Heart left ventricle (tissue), 13 donors: ENCODE measurements around the gene TOR1B.

Experiments
- CTCF ChIP-seq, 12 donors: fragments of 200-600 bp; sonication (generic) in 4 of 12; IDR thresholded peaks; one replicate each; pipeline versions ENCODE4 v1.5.0 to v1.8.0; 2018 to 2022; ENCODE audit warnings: antibody characterized with exemption in 12 of 12, mild to moderate bottlenecking in 5 of 12
- POLR2A ChIP-seq, 2 donors: fragments of 450-650 bp; IDR thresholded peaks; one replicate each; pipeline ENCODE4 v1.6.1; 2017; ENCODE audit warnings: antibody characterized with exemption in 2 of 2, mild to moderate bottlenecking in 2 of 2, moderate library complexity in 2 of 2
- donor health status: ischemic (EF 13 %, LVEDD 7.1; RV severe dilation, severe dysfunction).
- donor health status: DM: no; HTN: yes; CAD: no.
- donor health status: DM: no; HTN: no; CAD: no.
- donor health status: ischemic (EF 25% LVEDD 6.9; RV normal size, moderate dysfunction).
- donor health status: ischemic (EF 25% LVEDD 5.7; RV mildly dilated, moderate dysfunction).
- donor health status: ischemic (EF 35%, LVEDD 5.7; RV mildly dilated, moderate dysfunction).
- donor health status: nonischemic (EF 11% LVEDD 7.7; RV severe dilation, severe dysfunction).
- donor health status: DM: yes; HTN: yes; CAD: no.
- donor health status: PGD.
- donor health status: ischemic (EF 29% LVEDD 5.4; RV normal size, mild dysfunction).
- donor health status: nonischemic (EF 23%, LVEDD 6.1; RV moderate dilation, normal function).

GRCh38 chr9:129775448-129775798, 27.6 kb upstream of the TOR1B start:
- TF ChIP-seq CTCF (IDR thresholded peaks at IDR 0.05) (no peak), POLR2A (IDR thresholded peaks at IDR 0.05) (no peak)
